ENCODE data around the gene SMC6. TPM values are rescaled to one million over a fixed set of nuclear protein-coding genes. Genes with fewer than 3 reads are reported as not detected.

SMC6 gene
- total RNA-seq, 2 experiments from 2014 or later, result 19.7 to 19.9 TPM

DNA sequence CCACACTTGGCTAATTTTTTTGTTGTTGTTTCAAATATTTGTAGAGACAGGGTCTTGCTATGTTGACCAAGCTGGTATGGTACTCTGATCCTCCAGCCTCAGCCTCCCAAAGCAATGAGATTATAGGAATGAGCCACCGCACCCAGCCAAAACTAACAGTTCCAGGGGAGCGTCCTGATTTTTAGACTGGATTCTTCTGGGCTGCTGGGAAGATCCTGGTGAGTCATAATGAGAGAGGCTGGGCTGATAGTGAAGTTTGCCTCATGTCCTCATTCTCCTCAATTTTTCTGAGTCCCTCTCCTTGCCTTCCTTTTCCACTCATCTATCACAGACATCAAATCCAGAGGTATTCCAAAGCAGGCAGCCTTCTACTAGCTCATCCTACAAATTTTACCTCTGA is 131.8 kb downstream of the SMC6 start:
- Mint-ChIP-seq H3K27me3 (peaks cover 4% of the 10 kb centered on the region), H3K9me3 (no peaks in the 10 kb centered on the region), H3K4me3 (no peak overlapping the region), H3K4me1 (ENCODE audit: low read depth) (no peaks in the 10 kb centered on the region), H3K36me3 (ENCODE audit: low read depth) (no peaks in the 10 kb centered on the region), H3K27ac (no peak overlapping the region)
- ChIA-PET POLR2A (no interaction called here), CTCF (no interaction called here)
- TF ChIP-seq CTCF (IDR thresholded peaks at IDR 0.05), result no peak
- intact Hi-C loops (cut with micrococcal nuclease), result no loop called here
- ATAC-seq, result no peak
- DNase-seq, result no peak

GRCh38 chr2:17620841-17621240 is 132.8 kb downstream of the SMC6 start:
- Mint-ChIP-seq H3K4me3 (no peak overlapping the region), H3K9me3 (no peaks in the 10 kb centered on the region), H3K36me3 (ENCODE audit: low read depth) (no peaks in the 10 kb centered on the region), H3K27ac (no peak overlapping the region), H3K4me1 (ENCODE audit: low read depth) (no peaks in the 10 kb centered on the region), H3K27me3 (peaks cover 4% of the 10 kb centered on the region)
- DNase-seq (no peak), ATAC-seq (no peak)
- POLR2A ChIA-PET, result no interaction called here
- TF ChIP-seq CTCF (IDR thresholded peaks at IDR 0.05), result no peak
- intact Hi-C loops (cut with micrococcal nuclease), result no loop called here
- CTCF ChIA-PET, result no interaction called here

DNA sequence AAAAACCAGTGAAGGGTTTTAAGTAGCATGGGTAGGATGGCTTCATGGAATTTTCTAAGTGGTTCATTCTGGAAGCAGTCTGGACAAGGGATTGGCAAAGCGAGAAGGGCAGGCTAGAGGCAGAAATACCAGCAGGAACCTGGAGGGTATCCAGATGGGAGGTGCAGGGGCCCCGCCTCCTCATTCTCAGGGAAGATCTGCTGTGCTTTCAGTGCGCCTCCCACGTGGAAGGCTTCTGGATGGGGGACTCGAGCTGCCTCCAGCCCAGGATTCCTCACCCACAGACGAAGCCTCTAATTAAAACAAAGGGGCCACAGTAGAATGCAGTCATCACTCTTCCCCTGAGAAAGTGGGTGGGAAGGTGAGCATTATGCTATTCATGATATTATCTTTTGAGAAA is 133.3 kb downstream of the SMC6 start:
- ChIA-PET CTCF (no interaction called here), POLR2A (no interaction called here)
- Mint-ChIP-seq H3K4me1 (ENCODE audit: low read depth) (no peaks in the 10 kb centered on the region), H3K27me3 (peaks cover 4% of the 10 kb centered on the region), H3K36me3 (ENCODE audit: low read depth) (no peaks in the 10 kb centered on the region), H3K9me3 (no peaks in the 10 kb centered on the region), H3K27ac (no peak overlapping the region), H3K4me3 (no peak overlapping the region)
- no peak for DNase-seq
- TF ChIP-seq CTCF (IDR thresholded peaks at IDR 0.05), result no peak
- ATAC-seq, result no peak
- intact Hi-C loops (cut with micrococcal nuclease), result no loop called here

DNA sequence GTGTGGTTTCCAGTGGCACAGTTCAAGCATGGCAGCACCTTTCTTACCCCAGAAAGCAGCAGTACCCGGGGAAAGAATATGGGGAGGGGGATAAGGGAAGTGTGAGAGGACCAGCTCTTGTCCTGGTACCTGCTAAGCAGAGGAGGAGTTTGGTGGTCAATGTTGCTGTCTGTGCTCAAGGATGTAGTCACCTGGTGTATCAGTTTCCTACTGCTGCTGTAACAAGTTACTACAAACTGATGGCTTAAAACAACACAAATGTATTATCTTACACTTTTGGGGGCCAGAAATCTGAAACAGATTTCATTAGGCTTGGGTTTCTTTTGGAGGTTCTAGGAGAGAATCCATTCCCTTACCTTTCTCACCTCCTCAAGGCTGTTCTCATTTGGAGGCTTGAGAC is 135.7 kb downstream of the SMC6 start:
- H3K4me1 Mint-ChIP-seq (ENCODE audit: low read depth), result no peaks in the 10 kb centered on the region
- ATAC-seq (no peak), DNase-seq (no peak)
- H3K9me3 Mint-ChIP-seq, result no peaks in the 10 kb centered on the region
- POLR2A ChIA-PET, result no interaction called here
- no peak for TF ChIP-seq CTCF (IDR thresholded peaks at IDR 0.05)
- no peak overlapping the region for H3K27ac Mint-ChIP-seq
- H3K4me3 Mint-ChIP-seq, result no peak overlapping the region
- H3K36me3 Mint-ChIP-seq (ENCODE audit: low read depth), result no peaks in the 10 kb centered on the region
- CTCF ChIA-PET, result no interaction called here
- peaks cover 9% of the 10 kb centered on the region for H3K27me3 Mint-ChIP-seq
- intact Hi-C loops (cut with micrococcal nuclease), result no loop called here

DNA sequence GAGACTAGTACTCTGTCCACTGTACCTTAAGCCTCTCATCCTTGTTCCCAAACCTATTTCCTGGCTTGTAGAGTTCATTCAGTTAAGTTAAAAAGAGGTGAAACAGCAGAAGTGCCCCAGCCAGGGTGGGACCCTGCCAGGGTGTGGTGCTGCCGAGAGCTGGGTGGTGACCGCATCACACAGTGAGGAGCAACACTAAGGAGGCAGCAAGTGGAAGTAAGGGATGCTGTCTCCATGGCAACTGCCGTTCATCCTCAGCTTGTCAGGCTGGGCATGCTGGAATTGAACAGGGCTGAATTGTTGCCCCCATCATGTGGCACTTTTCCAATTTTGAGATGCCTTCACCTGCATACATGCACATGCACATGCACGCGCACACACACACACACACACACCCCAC is 136.1 kb downstream of the SMC6 start:
- no peak for TF ChIP-seq CTCF (IDR thresholded peaks at IDR 0.05)
- CTCF ChIA-PET, result no interaction called here
- no peak overlapping the region for H3K27ac Mint-ChIP-seq
- no peak for DNase-seq
- H3K4me3 Mint-ChIP-seq, result no peak overlapping the region
- no peaks in the 10 kb centered on the region for H3K36me3 Mint-ChIP-seq (ENCODE audit: low read depth)
- peaks cover 9% of the 10 kb centered on the region for H3K27me3 Mint-ChIP-seq
- intact Hi-C loops (cut with micrococcal nuclease), result no loop called here
- POLR2A ChIA-PET, result no interaction called here
- no peak for ATAC-seq
- H3K4me1 Mint-ChIP-seq (ENCODE audit: low read depth), result no peaks in the 10 kb centered on the region
- no peaks in the 10 kb centered on the region for H3K9me3 Mint-ChIP-seq

All from activated CD8-positive, alpha-beta T cell treated with anti-CD3 and anti-CD28 coated beads for 36 hours (primary cell).